Activated effector memory CD4-positive, alpha-beta T cell treated with anti-CD3 and anti-CD28 coated beads, Interleukin-2, amount 50 U/mL, for 16 hours (primary cell): ENCODE measurements around the gene ZRANB2.

Source experiments
- DNase-seq: peaks from one replicate; pipeline ENCODE4 v3.0.0-alpha.2; 2020

Gene ZRANB2

DNA sequence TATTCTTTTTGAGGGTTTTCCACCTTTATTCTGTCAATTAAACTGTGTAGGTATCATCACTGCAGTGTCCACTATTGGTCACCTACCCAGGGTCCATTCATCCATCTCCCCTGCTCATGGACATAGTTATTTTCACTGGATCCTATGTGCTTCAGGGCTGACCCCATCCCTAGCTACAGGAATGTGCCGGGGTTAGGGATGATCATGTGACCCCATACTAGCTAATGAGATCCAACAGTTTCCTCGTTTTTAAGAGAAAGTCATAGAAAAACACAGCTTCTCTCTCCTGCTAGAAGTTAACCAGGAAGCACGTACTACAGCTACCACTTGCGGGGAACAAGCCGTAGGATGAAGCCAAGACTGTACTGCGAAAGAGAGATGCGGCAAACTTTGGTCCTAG is 52.8 kb downstream of the ZRANB2 start:
- no peak for DNase-seq

DNA sequence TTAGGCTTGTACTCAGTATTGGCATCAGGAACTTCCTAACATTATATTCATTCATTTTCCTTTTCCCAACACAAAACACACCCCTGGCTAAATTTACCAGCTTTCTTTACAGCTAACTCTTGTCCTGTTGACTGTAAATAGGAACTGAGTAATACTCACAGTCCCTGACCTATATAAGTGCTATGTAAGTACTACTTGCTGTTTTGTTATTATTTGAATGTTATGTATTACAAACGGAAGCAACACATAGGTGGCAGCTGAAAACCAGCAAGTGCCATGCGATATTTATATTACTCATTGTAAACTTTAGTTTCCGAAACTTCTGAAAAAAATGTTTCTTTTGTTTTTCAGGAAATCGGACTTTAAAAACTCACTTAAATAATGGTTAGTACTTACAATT is 54.7 kb downstream of the ZRANB2 start:
- DNase-seq: no peak

DNA sequence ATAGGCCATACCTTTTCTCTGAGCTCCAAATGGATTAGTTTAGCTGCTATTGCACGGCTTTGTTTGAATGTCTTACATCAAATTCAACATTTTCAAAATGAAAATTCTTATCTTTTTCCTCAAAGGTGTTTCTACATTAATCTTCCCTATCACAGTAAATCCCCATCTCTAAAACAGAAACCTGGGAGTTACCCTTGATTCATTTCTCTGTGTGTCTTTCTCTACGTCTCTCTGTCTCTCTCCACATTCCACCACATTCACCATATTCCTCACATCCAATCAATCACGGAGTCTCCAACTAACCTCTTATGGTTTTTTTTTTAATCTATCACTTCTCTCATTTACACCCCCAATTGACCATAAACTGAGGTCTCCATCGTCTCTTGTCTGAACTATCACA is 57.3 kb downstream of the ZRANB2 start:
- no peak for DNase-seq

DNA sequence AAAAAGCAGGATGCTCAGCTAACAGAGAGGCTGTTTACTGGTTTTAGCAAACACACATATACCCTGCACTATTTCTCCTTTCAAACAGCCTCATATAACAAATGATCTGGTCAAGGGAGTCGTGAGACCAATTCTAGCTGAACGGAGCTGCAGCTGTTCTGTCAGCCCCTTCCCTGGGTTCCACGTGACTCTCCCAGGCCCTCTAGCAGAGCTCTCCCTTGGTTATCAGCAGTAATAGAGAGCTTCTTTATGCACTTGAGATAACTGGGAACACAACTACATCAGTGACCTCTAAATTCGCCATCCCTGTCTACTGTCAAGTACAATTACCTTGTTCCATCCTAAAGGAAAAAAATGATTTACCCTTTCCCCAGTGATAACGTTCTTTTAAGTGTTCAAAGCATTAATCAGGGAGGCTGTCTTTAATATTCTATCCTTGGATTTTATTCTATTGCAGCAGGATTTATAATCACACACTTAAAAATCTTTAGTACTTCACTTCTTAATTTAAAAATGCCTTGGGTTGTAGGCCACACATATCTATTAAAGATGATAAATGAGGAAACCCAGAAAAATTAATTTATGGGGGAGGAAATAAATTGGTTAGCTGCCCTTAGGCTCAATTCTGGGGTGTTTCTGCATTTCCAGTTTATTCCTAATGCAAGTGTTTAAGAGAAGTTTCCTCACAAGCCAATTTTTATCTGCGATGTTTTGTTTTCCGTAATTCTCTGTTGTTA is 61.4 kb downstream of the ZRANB2 start:
- DNase-seq: no peak

DNA sequence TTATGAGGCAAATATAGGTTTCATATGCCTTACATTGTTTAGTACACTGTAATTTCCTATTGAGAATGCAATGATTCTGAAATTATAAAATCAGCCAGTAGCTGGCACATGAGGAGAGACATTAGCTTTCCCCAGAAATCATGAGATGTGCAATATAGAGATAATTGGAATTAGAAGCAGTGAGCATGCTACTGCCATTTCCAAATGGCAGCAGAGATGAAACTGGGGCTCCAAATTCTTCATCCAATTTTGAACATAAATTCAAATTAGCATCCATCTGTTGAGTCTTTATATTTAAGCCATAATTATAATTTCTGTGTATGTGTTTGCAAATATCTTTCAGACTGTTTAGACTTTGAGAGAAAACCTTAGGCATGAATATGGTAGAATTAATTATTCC is 62.0 kb downstream of the ZRANB2 start:
- DNase-seq: no peak

DNA sequence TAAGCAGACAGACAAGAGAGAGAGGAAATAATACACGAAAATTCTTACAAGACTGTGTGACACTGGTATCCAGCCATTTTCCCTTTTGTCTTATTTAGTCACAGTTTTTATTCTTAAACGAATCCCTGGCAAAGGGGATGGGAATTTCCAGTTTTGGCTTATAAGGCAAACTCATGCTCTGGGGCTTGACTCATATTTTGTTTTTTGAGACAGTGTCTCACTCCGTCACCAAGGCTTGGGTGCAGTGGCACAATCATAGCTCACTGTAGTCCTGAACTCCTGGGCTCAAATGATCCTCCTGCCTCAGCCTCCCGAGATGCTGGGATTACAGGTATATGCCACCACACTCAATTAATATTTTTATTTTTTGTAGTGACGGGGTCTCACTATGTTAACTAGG is 65.1 kb downstream of the ZRANB2 start:
- no peak for DNase-seq

DNA sequence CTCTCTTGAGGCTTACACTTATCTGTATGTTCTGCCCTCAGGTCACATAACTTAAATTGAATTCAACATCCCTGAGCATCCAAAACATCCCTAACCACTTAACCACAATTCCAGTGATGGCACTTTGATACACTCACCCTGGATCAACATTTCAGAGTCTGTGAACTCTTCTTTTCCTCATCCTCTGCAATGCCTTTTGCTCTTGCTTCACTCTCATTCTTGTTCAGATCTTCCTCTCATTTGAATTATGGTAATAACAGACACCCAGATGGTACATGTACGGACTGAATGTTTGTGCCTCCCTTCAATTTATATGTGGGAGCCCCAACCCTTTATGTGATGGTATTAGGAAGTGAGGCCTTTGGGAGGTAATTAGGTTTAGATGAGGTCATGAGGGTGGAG is 66.7 kb downstream of the ZRANB2 start:
- DNase-seq: no peak
